ENCODE results near the gene PLAC8.
"Not testable (repeated sequence)": the region's sequence is repeated elsewhere in the genome, so short reads cannot be mapped to it uniquely, and the experiment has no call there.

The PLAC8 gene

DNA sequence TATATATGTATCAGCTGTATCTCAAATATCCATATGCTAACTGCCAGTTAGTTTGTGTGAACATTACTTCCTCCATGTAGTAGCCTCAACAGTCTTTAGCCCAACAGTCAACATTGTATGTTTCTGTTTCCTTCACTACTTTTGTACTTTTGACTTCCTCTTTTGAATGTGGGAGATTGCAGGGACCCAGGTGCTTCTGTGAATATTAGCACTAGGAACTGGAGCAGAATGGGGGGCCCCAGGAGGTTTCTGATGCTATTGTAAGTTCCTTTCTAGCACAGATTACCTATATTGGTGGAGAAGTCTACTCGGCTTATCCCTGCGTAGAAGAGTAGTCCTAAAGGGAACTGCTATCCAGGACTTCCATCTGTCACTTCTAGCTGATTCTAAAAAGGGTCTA lies 2.3 kb downstream of the PLAC8 start:
- DNase-seq (ENCODE audit: low spot score) = no peak

DNA sequence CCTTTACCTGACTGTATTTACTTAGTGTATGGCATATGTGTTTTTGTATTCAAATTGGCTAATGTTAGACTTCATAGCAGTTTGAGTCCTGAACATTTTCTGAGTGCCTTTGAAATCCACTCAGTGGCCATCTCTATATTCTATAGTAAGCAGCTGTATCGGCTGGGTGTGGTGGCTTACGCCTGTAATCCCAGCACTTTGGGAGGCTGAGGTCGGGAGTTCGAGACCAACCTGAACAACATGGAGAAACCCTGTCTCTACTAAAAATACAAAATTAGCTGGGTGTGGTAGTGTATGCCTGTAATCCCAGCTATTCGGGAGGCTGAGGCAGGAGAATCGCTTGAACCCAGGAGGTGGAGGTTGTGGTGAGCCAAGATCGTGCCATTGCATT lies 2.8 kb downstream of the PLAC8 start:
- DNase-seq (ENCODE audit: low spot score) = not testable (repeated sequence)

DNA sequence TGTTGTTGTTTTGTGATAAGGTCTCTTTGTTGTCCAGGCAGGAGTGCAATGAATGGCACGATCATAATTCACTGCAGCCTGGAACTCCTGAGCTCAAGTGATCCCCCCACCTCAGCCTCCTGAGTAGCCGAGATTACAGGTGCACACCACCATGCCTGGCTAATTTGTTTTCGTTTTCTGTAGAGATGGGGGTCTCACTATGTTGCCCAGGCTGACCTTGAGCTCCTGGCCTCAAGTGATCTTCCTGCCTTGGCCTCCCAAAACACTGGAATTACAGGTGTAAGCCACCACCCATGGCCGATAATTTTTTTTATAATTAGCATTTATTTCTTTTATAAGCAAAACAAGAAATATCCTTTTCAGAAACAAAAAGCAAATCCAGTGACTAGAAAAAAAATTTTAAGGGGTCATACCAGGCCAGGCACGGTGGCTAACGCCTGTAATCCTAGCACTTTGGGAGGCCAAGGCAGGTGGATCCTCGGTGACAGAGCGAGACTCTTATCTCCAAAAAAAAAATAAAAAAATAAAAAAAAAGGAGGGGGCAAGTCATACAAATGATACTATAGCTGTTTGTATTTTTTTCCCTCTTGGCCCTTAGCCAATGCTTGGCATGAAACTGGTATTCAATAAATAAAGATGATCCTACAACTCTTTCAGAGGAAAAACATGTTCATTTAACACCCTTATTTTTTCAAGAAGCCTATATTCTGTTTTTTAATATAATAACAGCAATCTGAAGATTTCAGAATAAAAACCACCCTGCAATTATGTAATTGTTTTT lies 3.4 kb downstream of the PLAC8 start:
- DNase-seq (ENCODE audit: low spot score) = no peak

DNA sequence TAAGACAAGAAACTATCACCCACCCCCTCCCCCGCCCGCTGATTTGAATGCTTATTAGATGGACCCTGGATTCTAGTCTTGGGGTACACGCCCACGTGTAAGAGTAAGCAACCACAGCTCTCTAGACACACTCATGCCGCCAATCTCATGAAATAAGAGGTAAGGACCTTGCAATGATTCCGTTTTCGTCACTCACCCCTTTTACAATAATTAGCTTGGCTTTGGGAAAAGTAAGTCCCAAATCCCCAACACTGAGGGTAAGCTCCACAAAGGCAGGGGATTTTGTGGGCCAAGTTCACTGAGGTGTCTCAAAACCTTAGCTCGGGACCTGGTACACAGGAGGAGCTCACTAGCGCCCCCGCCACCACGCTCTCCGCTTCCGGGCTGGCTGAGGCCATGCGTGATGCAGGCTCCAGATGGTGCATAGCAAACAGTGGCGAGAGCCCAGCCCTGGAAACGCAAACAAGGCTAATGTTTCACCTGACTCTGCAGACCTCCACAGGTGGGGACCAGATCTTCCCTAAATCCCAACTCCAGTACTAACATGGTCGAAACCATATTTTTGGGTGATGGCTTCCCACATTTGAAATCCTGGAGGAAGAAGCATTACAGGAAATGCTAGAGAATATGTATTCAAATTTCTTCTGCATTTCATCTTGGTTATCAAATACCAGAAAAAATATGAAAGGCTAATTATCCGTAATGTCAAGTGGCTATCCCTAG lies 4.1 kb downstream of the PLAC8 start:
- DNase-seq (ENCODE audit: low spot score) = peak; percentile 70

DNA sequence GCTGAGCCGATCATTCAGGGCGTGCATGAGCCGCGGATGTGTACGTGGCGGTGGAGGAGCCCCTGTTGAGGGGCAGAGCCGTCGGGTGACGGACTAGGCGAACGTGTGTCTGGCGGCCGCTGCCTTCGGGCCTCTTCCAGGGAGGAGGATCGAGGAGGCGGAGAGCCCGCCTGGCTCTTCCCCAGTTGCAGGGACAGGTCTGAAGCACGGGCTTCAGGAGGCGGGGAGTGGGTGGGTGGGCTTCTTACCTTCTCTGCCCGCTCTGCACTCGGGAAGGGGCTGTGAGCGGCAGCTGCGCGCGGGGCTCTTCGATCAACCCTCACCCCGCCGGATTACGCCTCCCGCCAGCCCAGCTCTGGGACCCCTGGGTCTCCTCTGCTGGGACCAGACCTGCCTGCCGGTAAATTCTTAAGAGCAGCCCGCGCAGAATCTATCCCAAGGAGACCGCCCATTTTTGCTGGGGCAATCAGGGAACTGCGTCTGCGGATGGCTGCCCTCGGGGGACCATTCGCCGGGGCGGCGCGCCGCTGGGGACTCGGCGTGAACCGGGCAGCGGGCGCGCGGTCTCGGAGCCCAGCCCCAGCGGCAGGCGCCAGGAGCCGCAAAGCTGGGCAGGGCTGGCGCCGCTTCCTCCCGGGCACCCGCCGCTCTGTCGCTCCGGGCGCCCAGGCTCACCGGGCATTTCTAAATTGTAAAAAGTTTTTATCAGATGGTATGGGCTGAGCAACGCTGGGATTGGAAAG lies 4.9 kb downstream of the PLAC8 start:
- peak; percentile 48 for DNase-seq (ENCODE audit: low spot score)

DNA sequence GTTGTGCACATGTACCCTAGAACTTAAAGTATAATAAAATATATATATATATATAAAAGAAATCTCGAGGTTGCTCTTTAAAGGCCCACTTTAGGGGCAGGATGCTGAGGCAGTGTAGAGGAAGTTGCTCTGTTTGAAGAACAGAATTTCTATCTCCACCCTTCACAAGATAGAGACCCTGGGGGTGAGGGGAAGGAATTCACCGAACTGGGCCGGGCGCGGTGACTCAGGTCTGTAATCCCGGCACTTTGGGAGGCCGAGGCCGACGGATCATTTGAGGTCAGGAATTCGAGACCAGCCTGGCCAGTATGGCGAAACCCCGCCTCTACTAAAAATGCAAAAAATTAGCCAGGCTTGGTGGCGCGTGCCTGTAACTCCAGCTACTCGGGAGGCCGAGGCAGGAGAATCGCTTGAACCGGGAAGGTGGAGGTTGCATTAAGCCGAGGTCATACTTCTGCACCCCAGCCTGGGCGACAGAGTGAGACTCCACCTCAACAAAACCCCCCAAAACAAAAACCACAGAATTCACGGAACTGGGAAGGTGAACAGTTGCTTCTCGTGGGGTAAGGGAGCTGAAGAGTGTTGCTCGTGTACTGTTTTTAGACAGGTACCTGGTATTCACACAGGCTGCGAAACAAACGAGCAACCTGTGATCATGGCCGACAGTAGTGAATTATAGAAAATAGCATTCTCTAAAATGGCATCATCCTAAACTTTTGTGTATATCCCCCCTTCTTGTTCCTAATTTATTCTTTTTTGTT lies 6.2 kb downstream of the PLAC8 start:
- DNase-seq (ENCODE audit: low spot score) = no peak

DNA sequence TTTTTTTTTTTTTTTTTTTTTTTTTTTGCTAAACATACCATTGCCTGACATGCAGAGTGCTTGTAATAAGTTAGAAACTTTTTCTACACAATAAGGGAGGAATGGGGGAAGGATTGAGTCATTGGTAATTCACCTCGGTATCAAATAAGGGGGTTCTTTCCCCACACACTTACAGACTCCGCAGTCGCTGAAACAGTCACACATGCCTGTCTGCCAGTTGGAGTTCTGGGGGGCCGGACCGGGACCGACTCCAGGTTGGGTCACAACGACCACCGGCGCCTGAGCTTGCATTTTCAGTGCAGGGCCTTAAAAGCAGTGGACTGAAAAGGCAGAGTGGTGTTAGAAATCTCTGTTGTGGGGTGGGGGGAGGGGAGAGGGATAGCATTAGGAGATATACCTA lies 6.9 kb downstream of the PLAC8 start:
- DNase-seq (ENCODE audit: low spot score) = no peak

DNA sequence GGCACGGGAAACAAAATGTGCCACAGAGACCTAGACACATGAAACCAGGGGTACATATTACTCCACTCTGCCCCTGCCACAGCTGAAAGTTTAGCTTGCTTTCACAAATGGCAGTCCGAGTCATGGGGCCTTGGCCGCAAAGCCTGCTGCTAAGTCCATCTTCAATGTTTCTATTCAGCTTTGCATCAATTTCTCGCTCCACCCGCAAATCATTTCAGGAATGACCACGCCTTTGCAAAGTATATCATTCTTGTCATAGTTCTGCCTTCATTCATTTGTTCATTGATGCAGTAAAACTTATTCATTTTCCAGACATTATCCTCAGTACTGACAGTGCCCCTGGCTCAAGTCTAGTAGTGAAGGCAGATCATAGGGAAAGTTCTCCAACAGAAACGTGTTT lies 9.5 kb downstream of the PLAC8 start:
- no peak for DNase-seq (ENCODE audit: low spot score)

DNA sequence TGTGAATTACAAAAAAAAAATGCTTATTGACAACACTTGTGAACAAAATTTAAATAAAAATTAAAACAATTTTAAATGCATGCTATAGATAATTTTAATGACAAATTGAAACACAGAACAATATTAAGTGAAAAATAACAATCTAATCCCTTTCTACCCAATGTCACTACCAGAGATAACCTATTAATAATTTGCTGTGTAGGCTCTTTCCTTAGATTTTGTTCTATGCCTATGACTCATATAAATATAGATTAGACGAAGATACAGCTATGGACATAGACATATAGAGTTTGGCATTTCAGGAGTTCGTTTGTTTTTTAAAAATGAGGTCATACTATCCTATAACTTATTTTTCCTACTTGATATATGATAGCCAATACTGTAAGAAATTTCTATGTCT lies 18.1 kb downstream of the PLAC8 start:
- no peak for DNase-seq (ENCODE audit: low spot score)

DNA sequence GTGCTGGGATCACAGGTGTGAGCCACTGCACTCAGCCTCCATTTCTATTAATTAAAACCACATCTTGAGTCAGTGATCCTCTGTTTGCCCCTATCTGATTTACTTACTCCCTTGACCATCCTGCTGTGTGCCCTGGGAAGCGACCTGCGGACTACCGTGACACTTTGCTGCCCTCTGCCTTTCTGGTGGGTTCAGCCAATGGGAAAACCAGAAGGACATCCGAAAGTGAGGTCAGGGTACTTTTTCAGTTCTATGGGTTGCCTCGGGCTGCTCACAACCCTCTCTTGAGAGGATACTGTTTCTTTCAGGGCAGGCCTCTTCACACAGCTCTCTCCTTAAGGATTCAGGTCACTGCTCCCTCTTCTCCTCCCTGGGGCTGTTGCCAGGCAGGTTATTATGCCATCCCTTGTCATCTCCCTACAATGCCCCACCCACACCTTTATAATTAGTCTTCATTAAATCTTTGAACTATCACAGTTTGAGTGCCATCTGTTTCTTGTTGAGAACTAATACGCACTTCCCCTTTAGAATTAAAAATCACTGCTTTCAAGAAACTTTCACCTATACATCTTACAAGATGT lies 21.4 kb downstream of the PLAC8 start:
- no peak for DNase-seq (ENCODE audit: low spot score)

DNA sequence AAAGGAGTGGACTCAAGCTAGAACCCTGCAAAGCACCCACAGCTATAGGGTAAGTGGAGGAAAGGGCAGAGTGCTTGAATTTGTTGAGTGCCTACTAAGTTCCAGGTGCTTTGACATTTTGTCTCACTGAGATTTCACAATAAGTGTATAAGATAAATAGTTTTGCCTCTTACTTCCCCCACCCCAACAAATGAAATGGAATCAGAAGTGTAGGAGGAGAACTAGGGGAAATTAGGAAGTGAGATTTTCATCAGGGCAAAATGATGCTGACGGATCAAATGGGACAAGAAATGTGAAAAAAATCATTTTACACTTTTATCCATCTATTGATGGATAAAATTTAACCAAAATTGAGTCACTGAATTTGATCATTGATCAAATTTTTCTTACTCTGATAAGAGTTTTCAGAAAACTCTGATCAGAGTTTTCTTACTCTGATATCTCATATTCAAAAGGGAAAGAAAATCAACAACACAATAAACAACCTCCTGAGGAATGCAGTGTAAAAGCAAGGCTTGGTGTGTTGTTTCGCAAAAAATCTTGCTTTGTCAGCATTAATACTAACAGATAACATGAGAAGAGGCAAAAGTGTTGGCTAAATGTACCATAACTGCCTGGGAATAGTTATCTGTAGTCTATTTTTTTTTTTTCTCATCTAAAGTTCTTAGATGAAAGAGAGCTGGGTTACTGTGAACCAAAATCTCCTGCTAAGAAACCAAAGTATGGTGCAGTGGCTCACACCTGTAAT lies 24.9 kb downstream of the PLAC8 start:
- DNase-seq (ENCODE audit: low spot score) = no peak

DNA sequence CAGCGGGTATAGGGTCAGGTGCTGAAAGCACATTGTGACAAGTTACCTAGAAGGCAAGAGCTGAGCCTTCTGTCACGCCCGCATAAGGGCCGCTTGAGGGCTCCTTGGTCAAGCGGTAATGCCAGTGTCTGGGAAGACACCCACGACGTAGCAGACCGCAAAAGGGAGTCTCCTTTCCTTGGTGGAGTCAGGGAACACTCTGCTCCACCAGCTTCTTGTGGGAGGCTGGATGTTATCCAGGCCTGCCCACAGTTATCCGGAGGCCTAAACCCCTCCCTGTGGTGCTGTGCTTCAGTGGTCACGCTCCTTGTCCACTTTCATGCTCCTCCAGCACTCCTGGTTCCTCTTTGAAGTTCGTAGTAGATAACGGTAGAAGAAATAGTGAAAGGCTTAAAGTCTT lies 29.6 kb downstream of the PLAC8 start:
- not testable (repeated sequence) for DNase-seq (ENCODE audit: low spot score)

DNA sequence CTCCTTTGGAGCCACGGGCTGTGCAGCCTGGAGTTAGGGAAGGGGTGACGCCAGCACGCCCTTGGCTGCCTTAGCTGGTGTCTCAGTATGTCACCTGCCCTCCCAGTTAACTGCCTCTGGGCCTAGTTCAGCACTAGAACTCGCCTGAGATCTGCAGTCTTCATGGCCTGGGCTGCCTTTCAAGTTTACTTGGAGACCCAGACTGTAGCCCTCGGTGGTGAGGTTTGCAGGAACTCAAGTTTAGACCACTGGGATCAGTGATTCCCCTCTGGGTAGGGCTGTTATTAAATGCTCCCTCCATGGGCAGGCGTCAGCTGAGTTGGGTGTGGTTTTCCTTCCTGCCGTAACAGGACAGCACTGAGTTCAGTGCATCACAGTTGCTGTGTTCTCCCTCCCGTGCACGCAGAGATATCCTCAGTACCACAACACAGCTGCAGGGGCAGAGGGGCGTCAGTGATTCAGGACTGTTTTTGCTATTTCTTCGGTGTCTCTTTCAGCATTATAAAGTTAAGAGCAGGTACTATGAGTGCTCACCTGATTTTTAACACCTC lies 30.5 kb downstream of the PLAC8 start:
- DNase-seq (ENCODE audit: low spot score) = no peak

DNA sequence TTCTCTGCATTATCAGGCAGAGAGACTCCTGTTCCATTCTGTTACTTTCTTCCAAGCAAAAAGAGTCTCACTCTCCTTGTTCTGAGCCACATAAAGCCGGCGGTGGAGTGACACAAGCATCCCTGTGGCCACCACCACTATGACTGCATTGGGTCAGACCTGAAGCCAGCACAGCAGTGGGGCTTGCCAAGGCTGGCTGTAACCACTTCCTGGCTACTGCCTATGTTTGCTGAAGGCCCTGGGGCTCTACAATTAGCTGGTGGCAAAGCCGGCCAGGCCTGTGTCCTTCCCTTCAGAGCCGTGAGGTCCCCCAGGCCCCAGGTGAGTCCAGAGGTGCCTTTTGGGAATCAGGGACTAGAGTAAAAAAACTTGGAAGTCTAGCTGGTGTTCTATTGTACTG lies 31.8 kb downstream of the PLAC8 start:
- peak; percentile 3 for DNase-seq (ENCODE audit: low spot score)

DNA sequence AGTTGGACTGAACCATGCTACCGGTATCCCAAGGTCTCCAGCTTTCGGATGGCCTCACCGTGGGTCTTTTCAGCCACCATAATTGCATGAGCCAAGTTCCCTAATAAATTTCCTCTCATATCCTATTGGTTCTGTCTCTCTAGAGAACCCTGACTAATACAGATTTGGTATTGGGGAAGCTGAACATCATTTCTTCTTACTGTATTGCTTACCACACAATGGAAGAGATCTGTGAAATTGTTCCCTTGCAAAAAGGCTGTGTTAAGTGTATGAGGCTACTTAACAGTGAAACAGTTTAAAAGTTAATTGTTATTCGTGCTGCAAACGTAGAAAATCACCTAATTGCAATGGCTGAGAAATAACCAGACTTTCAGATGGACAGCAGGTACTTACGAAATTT lies 34.0 kb downstream of the PLAC8 start:
- DNase-seq (ENCODE audit: low spot score) = no peak

DNA sequence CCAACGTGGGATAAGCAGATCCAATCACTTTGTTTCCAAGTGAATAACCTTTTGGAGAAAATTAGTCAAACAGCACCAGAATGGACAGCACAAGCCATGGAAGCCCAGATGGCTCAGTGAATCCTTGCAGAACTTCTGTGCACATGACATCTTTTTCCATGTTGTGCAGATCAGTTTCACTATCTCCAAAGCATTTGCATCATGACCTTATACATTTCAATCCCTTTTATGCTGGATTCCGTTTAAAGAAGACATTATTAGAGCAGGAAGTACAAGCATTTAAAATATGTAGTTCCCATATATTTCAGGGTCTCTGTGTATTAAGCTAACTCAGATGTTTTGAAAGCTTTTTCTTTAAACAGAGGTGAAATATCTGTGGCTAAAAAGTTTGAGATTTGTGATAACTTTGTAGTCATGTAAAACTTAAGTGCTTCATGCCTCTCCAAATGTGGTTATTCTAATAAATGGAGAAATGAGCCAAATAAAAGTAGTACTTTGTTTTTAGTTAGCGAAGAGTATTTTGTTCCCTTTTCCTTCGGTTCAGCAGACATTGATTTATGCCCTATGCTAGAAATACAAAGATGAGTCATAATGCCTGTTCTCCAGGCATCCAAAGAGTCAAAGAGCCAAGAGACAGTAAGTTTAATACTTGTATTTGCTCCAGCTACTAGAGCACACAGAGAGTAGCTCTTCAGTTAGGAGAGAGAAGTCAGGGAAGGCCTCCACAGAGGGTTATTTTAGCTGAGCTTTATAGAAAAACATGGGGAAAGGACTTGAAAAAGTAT lies 39.0 kb downstream of the PLAC8 start:
- peak; percentile 77 for DNase-seq (ENCODE audit: low spot score)

DNA sequence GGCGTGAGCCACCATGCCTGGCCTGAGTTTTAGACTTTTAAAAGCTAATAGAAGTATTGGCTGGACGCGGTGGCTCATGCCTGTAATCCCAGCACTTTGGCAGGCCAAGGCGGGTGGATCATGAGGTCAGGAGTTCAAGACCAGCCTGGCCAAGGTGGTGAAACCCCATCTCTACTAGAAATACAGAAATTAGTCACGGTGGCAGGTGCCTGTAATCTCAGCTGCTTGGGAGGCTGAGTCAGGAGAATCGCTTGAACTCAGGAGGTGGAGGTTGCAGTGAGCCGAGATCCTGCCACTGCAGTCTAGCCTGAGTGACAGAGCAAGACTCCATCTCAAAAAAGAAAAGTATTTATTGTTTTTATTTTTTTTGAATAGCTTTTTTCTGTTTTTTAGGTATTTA lies 39.7 kb downstream of the PLAC8 start:
- DNase-seq (ENCODE audit: low spot score) = not testable (repeated sequence)

DNA sequence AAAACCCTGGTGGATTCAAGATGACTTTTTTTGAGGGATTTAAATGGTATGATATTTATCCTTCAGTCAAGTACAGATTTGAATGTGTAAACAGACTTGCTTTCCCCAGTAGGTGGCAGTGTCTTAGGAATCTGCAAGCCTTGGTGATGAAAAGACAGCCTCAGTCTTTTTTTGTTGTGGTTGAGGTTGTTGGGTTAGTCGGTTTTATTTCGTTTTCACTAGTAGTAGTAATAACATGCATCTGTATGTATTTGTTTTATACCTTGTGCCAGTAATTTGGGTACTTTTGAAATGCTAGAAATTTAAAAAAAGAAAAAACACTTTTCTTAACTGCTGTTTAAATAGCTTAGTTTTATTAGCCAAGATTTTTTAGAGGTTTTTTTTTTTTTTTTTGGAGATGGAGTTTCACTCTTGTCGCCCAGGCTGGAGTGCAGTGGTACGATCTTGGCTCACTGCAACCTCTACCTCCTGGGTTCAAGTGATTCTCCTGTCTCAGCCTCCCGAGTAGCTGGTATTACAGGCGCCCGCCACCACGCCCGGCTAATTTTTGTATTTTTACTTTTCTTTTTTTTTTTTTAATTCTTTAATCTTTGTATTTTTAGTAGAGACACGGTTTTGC lies 40.3 kb downstream of the PLAC8 start:
- DNase-seq (ENCODE audit: low spot score) = peak; percentile 74

DNA sequence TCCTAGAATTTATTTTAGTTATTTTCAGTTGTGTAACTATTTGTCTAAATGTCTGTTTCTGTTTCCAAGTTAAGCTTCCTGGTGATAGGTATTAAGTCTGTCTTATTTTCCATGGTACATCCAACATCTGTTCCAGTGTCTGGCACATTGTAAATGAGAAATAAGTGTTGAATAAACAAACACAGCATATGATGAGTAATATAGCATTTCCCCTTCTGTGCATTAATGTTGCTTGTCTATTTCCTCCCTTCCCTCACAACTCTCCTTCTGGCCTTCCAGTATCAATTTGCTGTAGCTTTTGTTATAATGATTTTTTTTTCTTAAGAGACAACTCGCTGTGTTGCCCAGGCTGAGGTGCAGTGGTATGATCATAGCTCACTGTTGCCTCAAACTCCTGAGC lies 43.4 kb downstream of the PLAC8 start:
- no peak for DNase-seq (ENCODE audit: low spot score)
